DND-41 (cell line): ENCODE measurements around the gene MED12L.
"Not testable (repeated sequence)": the region's sequence is repeated elsewhere in the genome, so short reads cannot be mapped to it uniquely, and the experiment has no call there.

Experiments used
- ATAC-seq: fragments of 200-7000 bp; cut with Tn5 transposase; 3 replicates; pipeline ENCODE4 v1.9.1; 2021; ENCODE audit warnings: low read depth; ENCODE audit not compliant: insufficient read depth
- DNase-seq: peaks from one replicate; pipeline ENCODE4 v3.0.0-alpha.2; 2020
- H2AFZ ChIP-seq: 2 replicates; pipeline ENCODE4 v1.6.0; 2012; ENCODE audit warnings: low read depth, low read length
- H3K27ac ChIP-seq: 2 replicates; pipeline ENCODE4 v1.5.1; 2012; ENCODE audit warnings: low read length, inconsistent platforms
- H3K27me3 ChIP-seq: fragments of 200-600 bp; sonication (generic); 2 replicates; pipeline ENCODE4 v1.6.0; 2012; ENCODE audit warnings: low read length, mild to moderate bottlenecking, inconsistent platforms; ENCODE audit not compliant: insufficient read depth, poor library complexity
- H3K36me3 ChIP-seq: 2 replicates; pipeline ENCODE4 v1.5.1; 2012; ENCODE audit warnings: low read length, inconsistent platforms; ENCODE audit not compliant: insufficient read depth
- H3K4me1 ChIP-seq: 2 replicates; pipeline ENCODE4 v1.5.1; 2012; ENCODE audit warnings: mild to moderate bottlenecking, low read length; ENCODE audit not compliant: insufficient read depth
- H3K4me2 ChIP-seq: 2 replicates; pipeline ENCODE4 v1.6.0; 2012; ENCODE audit warnings: mild to moderate bottlenecking, moderate library complexity, low read length, inconsistent platforms; ENCODE audit not compliant: insufficient read depth
- H3K4me3 ChIP-seq, 2 experiments: fragments of 200-600 bp in 1 of 2; shearing (Covaris generic) in 1 of 2; 2 replicates each; pipeline ENCODE4 v1.5.1; 2012 to 2016; ENCODE audit warnings: inconsistent platforms in 2 of 2, low read length in 2 of 2, mild to moderate bottlenecking in 2 of 2, low read depth in 1 of 2, moderate library complexity in 1 of 2
- H3K79me2 ChIP-seq: 2 replicates; pipeline ENCODE4 v1.6.0; 2012; ENCODE audit warnings: low read length, inconsistent platforms; ENCODE audit not compliant: insufficient read depth
- H3K9ac ChIP-seq: 2 replicates; pipeline ENCODE4 v1.6.0; 2012; ENCODE audit warnings: low read depth, mild to moderate bottlenecking, inconsistent platforms, low read length, moderate library complexity
- H3K9me3 ChIP-seq: 2 replicates; pipeline ENCODE4 v1.5.1; 2012; ENCODE audit warnings: low read length, moderate library complexity, mild to moderate bottlenecking, inconsistent platforms; ENCODE audit not compliant: insufficient read depth, severe bottlenecking
- H4K20me1 ChIP-seq: 2 replicates; pipeline ENCODE4 v1.6.0; 2012; ENCODE audit warnings: low read length; ENCODE audit not compliant: insufficient read depth
- CTCF ChIP-seq: IDR thresholded peaks from 2 replicates; pipeline ENCODE4 v1.5.1; 2012; ENCODE audit warnings: borderline replicate concordance, low read length, moderate library complexity, mild to moderate bottlenecking; ENCODE audit not compliant: poor library complexity, severe bottlenecking; ENCODE audit errors: extremely low read depth
- EZH2 ChIP-seq: IDR thresholded peaks from 3 replicates; pipeline ENCODE4 v1.6.1; 2012; ENCODE audit warnings: borderline replicate concordance, low read depth, mild to moderate bottlenecking, moderate library complexity, low read length, inconsistent platforms; ENCODE audit not compliant: severe bottlenecking

The MED12L gene

GRCh38 chr3:151236316-151236715, 150.9 kb downstream of the MED12L start:
- no peak overlapping the region for H3K9ac ChIP-seq
- H3K9me3 ChIP-seq = no peaks in the 10 kb centered on the region
- TF ChIP-seq CTCF (no peak), EZH2 (no peak)
- H4K20me1 ChIP-seq = no peaks in the 10 kb centered on the region
- no peak for ATAC-seq
- no peaks in the 10 kb centered on the region for H3K4me1 ChIP-seq
- no peak overlapping the region for H3K4me3 ChIP-seq
- no peaks in the 10 kb centered on the region for H3K79me2 ChIP-seq
- H3K36me3 ChIP-seq = no peaks in the 10 kb centered on the region
- DNase-seq = no peak
- H3K4me2 ChIP-seq = no peak overlapping the region
- H3K27ac ChIP-seq = no peak overlapping the region
- H3K27me3 ChIP-seq = no peaks in the 10 kb centered on the region
- no peak overlapping the region for H2AFZ ChIP-seq

GRCh38 chr3:151236736-151237135, 151.3 kb downstream of the MED12L start:
- no peaks in the 10 kb centered on the region for H4K20me1 ChIP-seq
- no peaks in the 10 kb centered on the region for H3K4me1 ChIP-seq
- no peaks in the 10 kb centered on the region for H3K27me3 ChIP-seq
- ATAC-seq (no peak), DNase-seq (no peak)
- H3K4me2 ChIP-seq = no peak overlapping the region
- no peaks in the 10 kb centered on the region for H3K79me2 ChIP-seq
- no peaks in the 10 kb centered on the region for H3K36me3 ChIP-seq
- no peak overlapping the region for H3K9ac ChIP-seq
- no peak overlapping the region for H3K27ac ChIP-seq
- TF ChIP-seq CTCF = no peak
- no peak for TF ChIP-seq EZH2
- H2AFZ ChIP-seq = no peak overlapping the region
- H3K4me3 ChIP-seq = no peak overlapping the region
- H3K9me3 ChIP-seq = no peaks in the 10 kb centered on the region

- not testable (repeated sequence) for H3K79me2 ChIP-seq, H3K27ac ChIP-seq, H4K20me1 ChIP-seq, H3K4me2 ChIP-seq, H3K4me3 ChIP-seq, H3K36me3 ChIP-seq, DNase-seq, H3K4me1 ChIP-seq, H3K9ac ChIP-seq, H3K9me3 ChIP-seq, H2AFZ ChIP-seq, H3K27me3 ChIP-seq, ATAC-seq
Measured at GRCh38 chr3:151242006-151242405, 156.5 kb downstream of the MED12L start.

- H3K9ac ChIP-seq = no peak overlapping the region
- no peaks in the 10 kb centered on the region for H3K36me3 ChIP-seq
- no peaks in the 10 kb centered on the region for H3K9me3 ChIP-seq
- no peak overlapping the region for H3K27ac ChIP-seq
- no peaks in the 10 kb centered on the region for H3K79me2 ChIP-seq
- H3K27me3 ChIP-seq = no peaks in the 10 kb centered on the region
- H3K4me2 ChIP-seq = no peak overlapping the region
- no peak overlapping the region for H2AFZ ChIP-seq
- ATAC-seq = no peak
- H3K4me3 ChIP-seq = no peak overlapping the region
- H4K20me1 ChIP-seq = no peaks in the 10 kb centered on the region
- H3K4me1 ChIP-seq = no peaks in the 10 kb centered on the region
- no peak for DNase-seq
- TF ChIP-seq EZH2 (no peak), CTCF (no peak)
Measured at GRCh38 chr3:151248772-151249337, 163.4 kb downstream of the MED12L start.
